Upper lobe of left lung (tissue), 6 donors: ENCODE measurements around the gene SIGLEC5. TPM values are rescaled to one million over a fixed set of nuclear protein-coding genes. Genes with fewer than 3 reads are reported as not detected.
A peak's percentile ranks its signal among the peaks of the same experiment; 100 is the strongest.

Experiments
- ATAC-seq, 2 donors: fragments of 200-7000 bp; cut with Tn5 transposase; one replicate each; pipeline ENCODE4 v1.9.1; 2022; ENCODE audit warnings: mild to moderate bottlenecking in 2 of 2, moderate library complexity in 2 of 2; ENCODE audit not compliant: low FRiP score in 2 of 2
- DNase-seq, 2 donors: peaks; one replicate each; pipeline ENCODE4 v3.0.0-alpha.2; 2019 to 2020
- H3K27ac ChIP-seq, 4 donors: fragments of 200-600 bp; sonication (generic); one replicate each; pipeline ENCODE4 v1.5.1; 2016 to 2019
- H3K27me3 ChIP-seq, 4 donors: fragments of 200-600 bp; sonication (generic); one replicate each; pipeline ENCODE4 v1.5.1; 2017 to 2019
- H3K36me3 ChIP-seq, 4 donors: fragments of 200-600 bp; sonication (generic); one replicate each; pipeline ENCODE4 v1.5.1; 2016 to 2019
- H3K4me1 ChIP-seq, 4 donors: fragments of 200-600 bp; sonication (generic); one replicate each; pipeline ENCODE4 v1.5.1; 2018 to 2019
- H3K4me3 ChIP-seq, 4 donors: fragments of 200-600 bp; sonication (generic); one replicate each; pipeline ENCODE4 v1.5.1; 2017 to 2019; ENCODE audit warnings: mild to moderate bottlenecking in 2 of 4, moderate library complexity in 1 of 4
- H3K9me3 ChIP-seq, 4 donors: fragments of 200-600 bp; sonication (generic); one replicate each; pipeline ENCODE4 v1.5.1; 2018 to 2019
- EP300 ChIP-seq, 4 donors: sonication (generic); formaldehyde crosslinking; IDR thresholded peaks; one replicate each; pipeline ENCODE4 v1.5.1; 2017; ENCODE audit warnings: antibody characterized with exemption in 4 of 4, control low read depth in 2 of 4
- POLR2A ChIP-seq, 4 donors: fragments of 450-650 bp; IDR thresholded peaks; one replicate each; pipeline ENCODE4 v1.5.1; 2016 to 2017; ENCODE audit warnings: antibody characterized with exemption in 4 of 4, mild to moderate bottlenecking in 2 of 4
- POLR2AphosphoS5 ChIP-seq, 2 donors: sonication (generic); formaldehyde crosslinking; IDR thresholded peaks; one replicate each; pipeline ENCODE4 v1.5.1; 2017; ENCODE audit warnings: antibody characterized with exemption in 2 of 2
- WGBS, 2 donors: methylation state at CpG; one replicate each; pipeline ENCODE4 v1.1.5; 2017 to 2018; 5-methylcytosine and 5-hydroxymethylcytosine counted together
- total RNA-seq, 6 donors: library from RNA; depleted of rRNA in 4 of 6; stranded (reverse); fragments of >200 nt in 4 of 6; gene quantifications; one replicate each; pipeline versions ENCODE4 v1.1.0 to v1.2.1, GENCODE V29; 2016 to 2021
- TF ChIP-seq, protein P1 (sequence below), 6 experiments: fragments of 450-650 bp in 4 of 6; fragments of 200-600 bp in 2 of 6; sonication (generic) in 2 of 6; IDR thresholded peaks; one replicate each; pipeline ENCODE4 v1.5.1; 2016 to 2019; ENCODE audit warnings: antibody characterized with exemption in 6 of 6
- donor health status: DM: no; HTN: no; CAD: no; lungs with moderate emphysema.
- donor health status: DM: no; HTN: yes; CAD: no; lungs with severe emphysema.

Gene SIGLEC5
- total RNA-seq, 6 donors from 2014 or later = 0.46 to 9.4 (median 5.7) TPM; not detected in 2

DNA sequence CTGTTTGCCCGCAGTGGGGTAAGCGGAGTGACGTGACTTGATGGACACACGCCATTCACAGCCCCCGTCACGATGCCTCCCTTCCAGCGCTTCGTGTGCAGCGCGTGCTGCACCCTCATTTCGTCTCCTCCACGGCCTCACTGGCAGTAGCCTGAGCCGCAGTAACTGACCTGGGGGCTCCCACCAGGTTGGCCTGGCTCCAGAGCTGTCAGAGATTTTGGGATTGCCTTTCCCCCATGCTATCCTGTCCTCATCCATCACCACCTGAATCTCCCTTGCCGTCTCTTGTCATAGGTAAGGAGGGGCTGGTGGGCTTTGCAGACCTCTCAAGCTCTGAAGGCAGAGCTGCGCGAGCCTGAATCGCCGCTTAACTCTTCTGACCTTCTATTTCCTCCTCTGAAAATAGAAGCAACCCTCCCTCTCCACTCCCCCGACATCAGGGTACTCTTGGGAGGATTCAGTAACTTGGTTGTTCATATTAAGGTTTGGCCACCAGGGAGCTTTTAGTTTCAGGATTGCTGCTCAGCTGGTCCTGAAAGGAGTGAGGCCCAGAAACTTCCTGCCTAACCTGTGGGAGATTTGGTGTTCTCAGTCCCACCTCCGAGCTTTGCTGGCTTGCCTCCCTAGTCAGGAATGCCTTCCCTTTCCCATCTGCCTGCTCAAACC lies 27.9 kb downstream of the SIGLEC5 start:
- Histone ChIP-seq H3K4me3 (no peak overlapping the region), H3K9me3 (no peaks in the 10 kb centered on the region), H3K36me3 (no peaks in the 10 kb centered on the region), H3K27me3 (peaks cover 0 to 11% (median 2%) of the 10 kb centered on the region in 4 donors), H3K27ac (no peak overlapping the region), H3K4me1 (peaks cover 0 to 10% (median 1%) of the 10 kb centered on the region in 4 donors)
- WGBS, 2 donors = 89 to 94% methylated on average over 19 to 20 of the region's 20 CpGs
- ATAC-seq (no peak), DNase-seq (no peak)
- no peak for TF ChIP-seq EP300 (IDR thresholded peaks at IDR 0.05)
- TF ChIP-seq POLR2A (IDR thresholded peaks at IDR 0.05) = no peak
- TF ChIP-seq POLR2AphosphoS5 (IDR thresholded peaks at IDR 0.05) = no peak
- TF ChIP-seq, protein P1, sequence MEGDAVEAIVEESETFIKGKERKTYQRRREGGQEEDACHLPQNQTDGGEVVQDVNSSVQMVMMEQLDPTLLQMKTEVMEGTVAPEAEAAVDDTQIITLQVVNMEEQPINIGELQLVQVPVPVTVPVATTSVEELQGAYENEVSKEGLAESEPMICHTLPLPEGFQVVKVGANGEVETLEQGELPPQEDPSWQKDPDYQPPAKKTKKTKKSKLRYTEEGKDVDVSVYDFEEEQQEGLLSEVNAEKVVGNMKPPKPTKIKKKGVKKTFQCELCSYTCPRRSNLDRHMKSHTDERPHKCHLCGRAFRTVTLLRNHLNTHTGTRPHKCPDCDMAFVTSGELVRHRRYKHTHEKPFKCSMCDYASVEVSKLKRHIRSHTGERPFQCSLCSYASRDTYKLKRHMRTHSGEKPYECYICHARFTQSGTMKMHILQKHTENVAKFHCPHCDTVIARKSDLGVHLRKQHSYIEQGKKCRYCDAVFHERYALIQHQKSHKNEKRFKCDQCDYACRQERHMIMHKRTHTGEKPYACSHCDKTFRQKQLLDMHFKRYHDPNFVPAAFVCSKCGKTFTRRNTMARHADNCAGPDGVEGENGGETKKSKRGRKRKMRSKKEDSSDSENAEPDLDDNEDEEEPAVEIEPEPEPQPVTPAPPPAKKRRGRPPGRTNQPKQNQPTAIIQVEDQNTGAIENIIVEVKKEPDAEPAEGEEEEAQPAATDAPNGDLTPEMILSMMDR (IDR thresholded peaks at IDR 0.05) = no peak

DNA sequence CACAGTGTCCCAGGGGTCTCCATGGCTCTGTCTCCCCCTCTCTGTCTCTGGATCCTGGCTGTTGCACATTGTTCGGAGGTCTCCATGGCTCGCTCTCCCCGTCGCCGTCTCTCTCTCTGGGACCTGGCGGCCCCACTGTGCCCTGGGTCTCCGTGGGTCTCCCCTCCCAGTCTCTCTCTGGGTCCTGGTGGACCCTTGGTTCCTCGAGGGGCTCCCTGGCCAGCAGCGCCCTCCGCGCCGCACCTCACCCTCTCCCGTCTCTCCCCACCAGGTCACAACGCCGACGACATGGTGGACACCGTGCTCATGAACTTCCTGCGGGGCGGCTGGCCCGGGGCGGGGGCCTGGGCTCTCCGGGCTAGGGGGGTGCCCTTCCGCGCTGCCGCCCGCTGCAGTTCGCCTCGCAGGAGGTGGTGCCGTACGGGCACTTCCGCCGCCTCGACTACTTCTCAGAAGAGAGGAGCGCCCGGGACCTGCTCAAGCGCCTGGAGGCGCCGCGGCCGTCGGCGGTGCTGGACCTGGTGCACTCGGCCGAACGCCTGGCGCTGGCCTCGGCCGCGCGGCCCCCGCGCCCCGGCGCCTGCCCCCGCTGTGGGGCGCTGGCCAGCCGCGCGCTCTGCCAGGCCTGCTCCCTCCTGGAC lies 29.1 kb downstream of the SIGLEC5 start:
- WGBS, 2 donors = 20 to 33% methylated on average over 13 to 16 of the region's 59 CpGs

DNA sequence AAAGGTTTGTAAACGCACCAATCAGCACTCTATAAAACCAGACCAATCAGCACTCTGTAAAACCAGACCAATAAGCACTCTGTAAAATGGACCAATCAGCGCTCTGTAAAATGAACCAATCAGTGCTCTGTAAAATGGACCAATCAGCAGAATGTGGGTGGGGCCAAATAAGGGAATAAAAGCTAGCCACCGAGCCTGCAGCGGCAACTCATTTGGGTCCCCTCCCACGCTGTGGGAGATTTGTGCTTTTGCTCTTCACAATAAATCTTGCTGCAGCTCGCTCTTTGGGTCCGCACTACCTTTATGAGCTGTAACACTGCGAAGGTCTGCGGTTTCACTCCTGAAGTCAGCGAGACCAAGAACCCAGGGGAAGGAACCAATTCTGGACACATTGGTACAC lies 31.1 kb downstream of the SIGLEC5 start:
- 94 to 96% methylated on average over 10 of the region's 10 CpGs for WGBS, 2 donors
- no peak for DNase-seq
- Histone ChIP-seq H3K4me1 (peaks cover 0 to 16% (median 6%) of the 10 kb centered on the region in 4 donors), H3K9me3 (no peaks in the 10 kb centered on the region), H3K4me3 (no peak overlapping the region), H3K36me3 (no peaks in the 10 kb centered on the region), H3K27ac (no peak overlapping the region), H3K27me3 (peaks cover 0 to 11% (median 2%) of the 10 kb centered on the region in 4 donors)
- TF ChIP-seq, protein P1 (IDR thresholded peaks at IDR 0.05) = no peak
- TF ChIP-seq POLR2A (IDR thresholded peaks at IDR 0.05) (no peak), POLR2AphosphoS5 (IDR thresholded peaks at IDR 0.05) (no peak), EP300 (IDR thresholded peaks at IDR 0.05) (no peak)
- no peak for ATAC-seq

More for the DNA sequence above, 29.1 kb downstream of the SIGLEC5 start:
- H3K36me3 ChIP-seq = no peaks in the 10 kb centered on the region
- ATAC-seq (no peak), DNase-seq (peak; percentile 27 to 85)
- H3K4me1 ChIP-seq = peaks cover 0 to 10% (median 1%) of the 10 kb centered on the region in 4 donors
- H3K27me3 ChIP-seq = peaks cover 0 to 11% (median 2%) of the 10 kb centered on the region in 4 donors
- H3K9me3 ChIP-seq = no peaks in the 10 kb centered on the region
- no peak for TF ChIP-seq POLR2A (IDR thresholded peaks at IDR 0.05)
- no peak for TF ChIP-seq EP300 (IDR thresholded peaks at IDR 0.05)
- no peak for TF ChIP-seq POLR2AphosphoS5 (IDR thresholded peaks at IDR 0.05)
- TF ChIP-seq, protein P1 (IDR thresholded peaks at IDR 0.05) = no peak
- peak overlapping the region in 1 of 4 donors; percentile 40 for H3K27ac ChIP-seq
- H3K4me3 ChIP-seq = peak overlapping the region in 1 of 4 donors; percentile 32

DNA sequence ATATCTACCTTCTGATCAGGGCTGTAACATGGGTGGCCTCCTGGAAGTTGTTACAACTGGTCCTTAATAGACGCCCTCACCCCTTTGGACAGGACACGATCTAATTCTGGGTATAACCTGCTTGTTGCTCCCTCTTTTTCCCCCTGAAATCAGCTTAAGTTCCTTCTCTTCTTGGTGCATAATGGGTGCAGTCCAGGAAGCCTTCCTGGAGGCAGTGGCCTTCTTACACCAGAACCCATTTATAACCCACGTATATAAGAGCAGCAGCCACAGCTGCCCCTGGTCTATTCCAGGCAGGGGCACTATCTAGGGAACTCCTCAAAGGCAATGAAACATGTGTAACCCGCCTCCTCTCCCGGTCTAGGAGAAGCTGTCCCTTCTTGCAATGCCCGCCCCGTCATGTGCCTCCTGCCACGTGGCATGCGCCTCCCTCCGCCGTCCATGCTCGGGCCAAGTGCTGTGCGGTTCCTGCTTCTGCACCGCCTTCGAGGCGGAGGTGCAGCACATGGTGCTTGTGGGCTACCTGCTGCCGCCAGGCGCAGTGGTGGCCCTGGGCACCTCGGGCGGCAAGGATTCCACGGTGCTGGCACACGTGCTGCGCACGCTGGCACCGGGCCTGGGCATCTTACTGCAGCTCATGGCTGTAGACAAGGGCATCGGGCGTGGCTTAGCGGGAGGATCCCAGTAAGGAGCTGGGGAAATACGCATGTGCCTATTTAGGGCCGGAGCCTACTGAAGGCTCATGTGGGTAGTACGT lies 31.9 kb downstream of the SIGLEC5 start:
- Histone ChIP-seq H3K4me1 (peaks cover 6 to 23% (median 11%) of the 10 kb centered on the region in 4 donors), H3K36me3 (no peaks in the 10 kb centered on the region), H3K4me3 (no peak overlapping the region), H3K27me3 (peaks cover 0 to 11% (median 2%) of the 10 kb centered on the region in 4 donors), H3K27ac (no peak overlapping the region), H3K9me3 (no peaks in the 10 kb centered on the region)
- TF ChIP-seq, protein P1 (IDR thresholded peaks at IDR 0.05) = no peak
- TF ChIP-seq POLR2AphosphoS5 (IDR thresholded peaks at IDR 0.05) (no peak), EP300 (IDR thresholded peaks at IDR 0.05) (no peak), POLR2A (IDR thresholded peaks at IDR 0.05) (no peak)
- peak in 1 of 2 donors; percentile 76 for DNase-seq
- 94 to 95% methylated on average over 21 to 24 of the region's 31 CpGs for WGBS, 2 donors
- no peak for ATAC-seq
